ENCODE data around the gene PLVAP.

GRCh38 chr19:17332677-17333581 lies 44.2 kb downstream of the PLVAP start:
- TF ChIP-seq, protein P1, sequence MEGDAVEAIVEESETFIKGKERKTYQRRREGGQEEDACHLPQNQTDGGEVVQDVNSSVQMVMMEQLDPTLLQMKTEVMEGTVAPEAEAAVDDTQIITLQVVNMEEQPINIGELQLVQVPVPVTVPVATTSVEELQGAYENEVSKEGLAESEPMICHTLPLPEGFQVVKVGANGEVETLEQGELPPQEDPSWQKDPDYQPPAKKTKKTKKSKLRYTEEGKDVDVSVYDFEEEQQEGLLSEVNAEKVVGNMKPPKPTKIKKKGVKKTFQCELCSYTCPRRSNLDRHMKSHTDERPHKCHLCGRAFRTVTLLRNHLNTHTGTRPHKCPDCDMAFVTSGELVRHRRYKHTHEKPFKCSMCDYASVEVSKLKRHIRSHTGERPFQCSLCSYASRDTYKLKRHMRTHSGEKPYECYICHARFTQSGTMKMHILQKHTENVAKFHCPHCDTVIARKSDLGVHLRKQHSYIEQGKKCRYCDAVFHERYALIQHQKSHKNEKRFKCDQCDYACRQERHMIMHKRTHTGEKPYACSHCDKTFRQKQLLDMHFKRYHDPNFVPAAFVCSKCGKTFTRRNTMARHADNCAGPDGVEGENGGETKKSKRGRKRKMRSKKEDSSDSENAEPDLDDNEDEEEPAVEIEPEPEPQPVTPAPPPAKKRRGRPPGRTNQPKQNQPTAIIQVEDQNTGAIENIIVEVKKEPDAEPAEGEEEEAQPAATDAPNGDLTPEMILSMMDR (IDR thresholded peaks at IDR 0.05), result no peak
- no peak for TF ChIP-seq POLR2A (IDR thresholded peaks at IDR 0.05)

All from adrenal gland (tissue), 5 donors.